Chondrocyte (in vitro differentiated cells): ENCODE data around the gene EIF2A. TPM values are rescaled to one million over a fixed set of nuclear protein-coding genes. Genes with fewer than 3 reads are reported as not detected.
"Not testable (repeated sequence)": the region's sequence is repeated elsewhere in the genome, so short reads cannot be mapped to it uniquely, and the experiment has no call there.

Experiments
- DNase-seq: peaks from one replicate; pipeline ENCODE4 v3.0.0; 2021; ENCODE audit warnings: mixed read lengths, low spot score
- H3K27ac Mint-ChIP-seq: one replicate; pipeline ENCODE4 v1.8.0; 2021; ENCODE audit warnings: mild to moderate bottlenecking, moderate library complexity, mixed read lengths; ENCODE audit not compliant: unreplicated experiment
- H3K27me3 Mint-ChIP-seq: 2 replicates; pipeline ENCODE4 v1.8.0; 2021; ENCODE audit warnings: low read depth, mixed read lengths
- H3K36me3 Mint-ChIP-seq: 2 replicates; pipeline ENCODE4 v1.8.0; 2021; ENCODE audit warnings: low read depth, mixed read lengths
- H3K4me1 Mint-ChIP-seq: 2 replicates; pipeline ENCODE4 v1.8.0; 2021; ENCODE audit warnings: low read depth, mild to moderate bottlenecking, mixed read lengths
- H3K4me3 Mint-ChIP-seq: one replicate; pipeline ENCODE4 v1.8.0; 2021; ENCODE audit warnings: mild to moderate bottlenecking, moderate library complexity, mixed read lengths; ENCODE audit not compliant: unreplicated experiment
- H3K9me3 Mint-ChIP-seq: 2 replicates; pipeline ENCODE4 v1.8.0; 2021; ENCODE audit warnings: low read depth, mixed read lengths
- CTCF ChIP-seq: fragments of 200-600 bp; sonication (generic); IDR thresholded peaks from 2 replicates; pipeline ENCODE4 v1.5.0; 2021; ENCODE audit warnings: antibody characterized with exemption, mild to moderate bottlenecking, moderate library complexity
- total RNA-seq: library from RNA; stranded (reverse); gene quantifications from 3 replicates; pipeline ENCODE4 v1.2.1, GENCODE V29; 2021

The EIF2A gene
- total RNA-seq, 1 donor from 2014 or later, result 48.4 TPM

- DNase-seq, result no peak
- Mint-ChIP-seq H3K27ac (no peak overlapping the region), H3K4me1 (no peaks in the 10 kb centered on the region), H3K27me3 (no peaks in the 10 kb centered on the region), H3K4me3 (no peak overlapping the region), H3K9me3 (no peaks in the 10 kb centered on the region), H3K36me3 (peaks cover 9% of the 10 kb centered on the region)
- TF ChIP-seq CTCF, result no peak
These were observed 41.6 kb downstream of the EIF2A start for GRCh38 chr3:150588027-150588830.

DNA sequence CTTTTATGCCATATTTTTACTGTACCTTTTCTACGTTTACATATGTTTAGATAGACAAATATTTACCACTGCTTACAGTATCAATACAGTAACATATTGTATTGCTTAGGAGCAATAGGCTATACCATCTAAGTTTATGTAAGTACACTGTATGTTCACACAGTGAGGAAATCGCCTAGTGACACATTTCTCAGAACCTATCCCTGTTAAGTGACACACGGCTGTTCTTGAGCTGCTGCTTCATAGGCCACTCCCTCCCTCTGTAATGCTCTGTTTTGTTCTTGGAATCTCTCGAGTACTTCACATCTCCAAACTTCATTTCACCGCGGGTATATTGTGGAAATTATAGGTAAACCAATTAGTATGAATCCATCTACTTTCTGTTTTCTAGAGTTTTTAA, 43.2 kb downstream of the EIF2A start:
- Mint-ChIP-seq H3K27ac (no peak overlapping the region), H3K9me3 (no peaks in the 10 kb centered on the region), H3K4me1 (no peaks in the 10 kb centered on the region), H3K36me3 (peaks cover 9% of the 10 kb centered on the region), H3K4me3 (no peak overlapping the region), H3K27me3 (no peaks in the 10 kb centered on the region)
- no peak for TF ChIP-seq CTCF
- DNase-seq, result no peak

DNA sequence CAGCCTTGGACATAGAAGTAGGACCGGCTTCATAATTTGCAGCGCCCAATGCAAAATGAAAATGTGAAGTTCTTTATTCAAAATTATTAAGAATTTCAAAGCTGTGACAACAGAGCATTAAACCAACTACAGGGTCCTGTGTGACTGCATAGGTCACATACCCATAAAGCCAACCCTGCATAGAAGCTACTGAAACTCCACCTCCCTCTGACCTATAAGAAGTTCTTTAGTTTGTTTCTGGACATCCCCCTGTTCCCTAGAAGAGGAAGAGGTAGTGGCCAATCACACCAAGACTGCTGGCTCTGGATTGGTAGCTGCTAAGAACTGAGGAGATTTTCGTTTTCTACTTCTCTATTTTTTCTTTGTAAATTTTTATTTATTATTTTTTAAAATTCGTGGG, 47.6 kb downstream of the EIF2A start:
- DNase-seq, result no peak
- Mint-ChIP-seq H3K36me3 (no peaks in the 10 kb centered on the region), H3K27me3 (no peaks in the 10 kb centered on the region), H3K9me3 (no peaks in the 10 kb centered on the region), H3K27ac (no peak overlapping the region), H3K4me3 (no peak overlapping the region), H3K4me1 (peaks cover under 1% of the 10 kb centered on the region)
- no peak for TF ChIP-seq CTCF

- no peak for TF ChIP-seq CTCF
- peaks cover 28% of the 10 kb centered on the region for H3K4me1 Mint-ChIP-seq
- no peak overlapping the region for H3K4me3 Mint-ChIP-seq
- H3K27ac Mint-ChIP-seq, result no peak overlapping the region
- no peaks in the 10 kb centered on the region for H3K9me3 Mint-ChIP-seq
- no peaks in the 10 kb centered on the region for H3K36me3 Mint-ChIP-seq
- no peaks in the 10 kb centered on the region for H3K27me3 Mint-ChIP-seq
- DNase-seq, result no peak
These were observed 51.1 kb downstream of the EIF2A start for GRCh38 chr3:150597646-150598045.

GRCh38 chr3:150599611-150600297, 53.2 kb downstream of the EIF2A start:
- H3K27ac Mint-ChIP-seq, result no peak overlapping the region
- no peak for DNase-seq
- H3K4me3 Mint-ChIP-seq, result no peak overlapping the region
- H3K9me3 Mint-ChIP-seq, result no peaks in the 10 kb centered on the region
- H3K27me3 Mint-ChIP-seq, result no peaks in the 10 kb centered on the region
- no peaks in the 10 kb centered on the region for H3K36me3 Mint-ChIP-seq
- no peak for TF ChIP-seq CTCF
- peaks cover 41% of the 10 kb centered on the region for H3K4me1 Mint-ChIP-seq

- not testable (repeated sequence) for H3K4me3 Mint-ChIP-seq
- peaks cover 51% of the 10 kb centered on the region for H3K4me1 Mint-ChIP-seq
These were observed 54.3 kb downstream of the EIF2A start for GRCh38 chr3:150600647-150601530.

More at GRCh38 chr3:150600647-150601530, 54.3 kb downstream of the EIF2A start:
- not testable (repeated sequence) for H3K27me3 Mint-ChIP-seq, DNase-seq, H3K9me3 Mint-ChIP-seq, H3K36me3 Mint-ChIP-seq, H3K27ac Mint-ChIP-seq
